GM12892 (cell line): Measurements from ENCODE around the gene LYZ.

Experiments used
- POLR2A ChIP-seq: IDR thresholded peaks from 2 replicates; pipeline ENCODE4 v1.6.1; 2011; ENCODE audit warnings: low read depth, low read length, control low read depth
- POLR2AphosphoS5 ChIP-seq: IDR thresholded peaks from 2 replicates; pipeline ENCODE4 v1.6.1; 2011; ENCODE audit warnings: low read depth, low read length, control low read depth

- TF ChIP-seq POLR2A (no peak), POLR2AphosphoS5 (no peak)
Measured at GRCh38 chr12:69396041-69396440, 47.9 kb downstream of the LYZ start.
